OCI-LY3 (cell line): ENCODE data around the gene EVX1.

Experiments
- CTCF ChIP-seq: fragments of 200-600, 300-600 bp; sonication (generic); IDR thresholded peaks from 2 replicates; pipeline ENCODE4 v1.5.1; 2014; ENCODE audit warnings: antibody characterized with exemption, low read length, low read depth
- EZH2phosphoT487 ChIP-seq: fragments of 200-600 bp; shearing (Covaris generic); IDR thresholded peaks from 2 replicates; pipeline ENCODE4 v1.6.1; 2018; ENCODE audit warnings: antibody characterized with exemption, mixed run types, low read depth

GRCh38 chr7:27201580-27202017 is 41.0 kb upstream of the EVX1 start:
- no peak for TF ChIP-seq CTCF
- no peak for TF ChIP-seq EZH2phosphoT487
